HG03575 (cell line): ENCODE measurements around the gene WDR4.
"Not testable (repeated sequence)": the region's sequence is repeated elsewhere in the genome, so short reads cannot be mapped to it uniquely, and the experiment has no call there.

Source experiments
- ATAC-seq: cut with Tn5 transposase; IDR thresholded peaks from one replicate; pipeline ENCODE4 v1.9.1; 2021; ENCODE audit not compliant: unreplicated experiment, insufficient number of reproducible peaks, low FRiP score; ENCODE audit errors: extremely low read depth

The WDR4 gene

GRCh38 chr21:42830456-42831455 is 48.6 kb downstream of the WDR4 start:
- no peak for ATAC-seq

- ATAC-seq: no peak
Observed at GRCh38 chr21:42829954-42830353, 49.4 kb downstream of the WDR4 start.

GRCh38 chr21:42829417-42829816 is 49.9 kb downstream of the WDR4 start:
- ATAC-seq: no peak

- no peak for ATAC-seq
Observed at GRCh38 chr21:42827588-42827987, 51.8 kb downstream of the WDR4 start.

DNA sequence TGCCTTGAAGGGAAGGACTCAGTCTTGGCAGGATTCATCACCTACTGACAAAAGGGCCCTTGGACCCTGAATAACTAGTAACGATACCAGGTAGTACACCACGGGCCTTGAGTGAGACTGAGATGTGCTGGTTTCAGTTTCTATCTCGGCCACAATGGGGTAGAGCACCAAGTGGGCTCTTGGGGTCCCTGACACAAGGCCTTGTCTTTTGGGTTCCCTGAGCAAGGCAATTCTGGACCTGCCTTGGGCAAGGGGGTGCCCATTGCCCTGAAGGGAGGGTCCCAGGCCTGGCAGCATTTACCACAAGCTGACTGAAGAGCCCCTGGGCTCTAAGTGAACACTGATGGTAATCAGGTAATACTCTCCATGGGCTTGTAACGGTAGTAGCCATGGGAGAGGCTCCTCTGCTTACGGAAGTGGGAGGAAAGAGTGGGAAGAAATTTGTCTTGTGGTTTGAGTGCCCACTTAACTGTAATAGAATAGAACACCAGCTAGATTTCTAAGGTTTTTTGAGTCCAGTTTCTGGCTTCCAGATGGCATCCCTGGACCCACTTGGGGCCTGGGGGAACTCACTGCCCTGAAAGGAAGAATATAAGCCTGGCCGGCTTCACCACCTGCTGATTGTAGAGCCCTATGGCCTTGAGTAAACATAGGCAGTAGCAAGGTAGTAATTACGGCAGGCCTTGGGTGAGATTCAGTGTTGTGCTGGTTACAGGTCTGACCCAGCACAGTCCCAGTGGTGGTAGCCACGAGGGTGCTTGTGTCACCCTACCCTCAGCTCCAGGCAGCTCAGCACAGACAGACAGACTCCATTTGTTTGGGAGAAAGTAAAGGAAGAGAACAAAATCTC is 58.5 kb downstream of the WDR4 start:
- ATAC-seq: no peak

GRCh38 chr21:42819861-42820615 is 59.3 kb downstream of the WDR4 start:
- ATAC-seq: no peak

GRCh38 chr21:42818328-42818749 is 61.0 kb downstream of the WDR4 start:
- ATAC-seq: no peak

DNA sequence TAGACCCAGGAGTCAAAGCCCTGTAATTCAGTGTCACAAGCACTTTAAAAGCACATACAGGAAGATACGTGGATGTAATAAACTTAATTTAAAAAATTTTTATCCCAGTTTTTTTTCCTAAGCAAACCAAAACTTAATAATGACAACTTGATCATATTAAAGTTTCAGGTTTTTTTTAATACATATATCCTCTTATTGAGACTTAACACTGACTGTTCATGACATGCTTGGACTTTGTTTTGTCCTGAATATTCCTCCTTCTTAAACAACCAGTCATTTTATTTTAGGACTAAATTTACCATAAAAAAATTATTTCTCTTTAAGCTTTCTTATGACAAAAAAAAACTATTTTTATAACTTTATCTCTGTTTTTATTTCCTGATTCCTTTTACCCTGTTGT is 64.1 kb downstream of the WDR4 start:
- ATAC-seq: no peak

DNA sequence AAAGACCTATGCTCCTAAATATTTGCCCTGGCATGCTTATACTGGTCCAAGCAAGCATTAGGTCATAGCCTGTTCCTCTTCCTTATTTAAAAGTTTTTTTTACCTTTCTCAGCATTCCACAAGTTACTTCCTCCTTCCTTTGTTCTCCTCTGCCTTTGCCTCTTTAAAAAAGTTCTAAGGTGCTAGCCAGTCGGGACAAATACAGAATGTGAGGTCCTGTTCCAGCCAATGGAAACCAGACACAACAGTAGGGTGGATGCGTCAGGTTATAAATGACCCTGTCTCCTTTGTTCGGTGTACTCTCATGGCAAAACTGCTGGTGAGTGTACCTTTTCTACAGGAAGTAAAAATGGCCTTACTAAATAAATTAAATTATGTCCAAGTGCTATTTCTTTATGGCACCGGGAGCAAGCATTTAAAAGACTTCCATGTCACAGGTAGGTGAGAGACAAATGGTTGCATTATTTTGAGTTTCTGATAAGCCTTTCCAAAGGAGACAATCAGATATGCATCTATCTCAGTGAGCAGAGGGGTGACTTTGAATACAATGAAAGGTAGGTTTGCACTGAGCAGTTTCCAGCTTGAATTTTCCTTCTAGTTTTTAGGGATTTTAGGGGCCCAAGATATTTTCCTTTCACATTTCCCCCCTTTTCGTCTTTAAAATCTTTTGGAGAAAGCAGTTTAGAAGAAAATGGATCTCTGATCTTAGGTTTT is 66.7 kb downstream of the WDR4 start:
- not testable (repeated sequence) for ATAC-seq

GRCh38 chr21:42811960-42812359 is 67.4 kb downstream of the WDR4 start:
- ATAC-seq: no peak

DNA sequence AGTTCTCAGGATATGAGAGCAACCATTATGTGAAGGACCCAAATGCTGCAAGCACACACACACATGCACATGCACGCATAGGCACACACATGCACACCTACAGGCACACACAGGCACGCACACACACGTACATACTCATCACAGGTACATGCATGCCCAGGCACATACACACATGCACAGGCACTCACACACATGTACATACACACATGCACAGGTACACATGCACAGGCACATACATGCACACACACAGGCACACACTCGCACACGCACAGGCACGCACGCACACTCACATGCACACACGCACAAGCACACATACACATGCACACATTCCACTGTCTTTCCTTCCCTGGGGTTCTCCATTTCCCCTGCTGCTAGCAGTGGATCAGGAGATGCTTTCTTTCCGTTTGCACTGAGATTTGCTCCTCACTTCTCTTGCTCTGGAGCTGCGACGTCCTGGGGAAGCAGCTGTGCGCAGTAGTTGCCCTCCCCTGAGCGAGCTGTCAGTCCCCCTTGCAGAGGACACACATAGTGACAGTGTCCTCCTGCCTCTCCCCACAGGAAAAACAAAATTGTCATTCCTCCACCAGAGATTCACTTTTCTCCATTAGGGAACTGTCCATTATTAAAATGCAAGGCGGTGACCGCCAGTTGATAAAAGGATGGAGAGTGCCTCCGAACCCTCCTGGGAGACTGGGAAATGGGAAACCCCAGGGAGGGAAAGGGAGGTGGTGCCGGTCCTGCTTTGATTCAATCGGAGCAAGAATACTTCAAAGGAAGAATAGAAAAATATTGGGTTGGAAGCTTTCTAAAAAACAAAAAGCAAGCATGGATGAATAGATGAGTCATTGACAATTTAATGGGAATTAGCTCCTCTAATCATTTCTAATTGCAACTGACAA is 69.5 kb downstream of the WDR4 start:
- no peak for ATAC-seq

GRCh38 chr21:42809171-42809570 is 70.2 kb downstream of the WDR4 start:
- no peak for ATAC-seq

DNA sequence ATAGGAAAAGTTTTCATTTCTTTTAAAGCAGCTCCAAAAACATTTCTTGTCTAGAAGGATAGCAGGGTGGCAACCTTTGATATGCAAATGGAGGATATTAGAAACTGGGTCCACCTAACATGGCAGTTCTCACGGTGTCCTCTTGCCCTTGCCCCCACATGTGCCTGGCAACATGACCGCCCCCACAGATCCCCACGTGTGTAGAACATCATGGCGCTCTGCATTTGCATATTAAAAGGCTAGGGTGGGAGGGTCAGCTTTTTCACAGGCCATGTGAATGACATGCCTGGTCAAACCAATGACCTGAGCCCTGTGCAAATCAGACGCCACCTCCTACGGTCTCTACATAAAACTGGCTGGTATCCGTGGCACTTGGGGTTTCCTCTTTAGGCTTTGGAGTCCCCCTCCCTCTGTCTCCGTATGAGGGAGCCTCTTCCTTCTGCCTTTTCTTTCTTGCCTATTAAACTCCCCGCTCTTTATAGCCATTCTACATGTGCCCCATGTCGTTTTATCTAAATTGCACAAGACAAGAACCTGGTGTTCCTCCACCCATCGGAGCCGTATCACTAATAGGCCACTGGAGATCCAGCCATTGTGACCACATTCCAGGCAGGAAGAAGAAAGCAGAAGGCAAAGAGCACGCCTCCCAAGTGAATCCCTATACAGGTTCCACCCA is 71.3 kb downstream of the WDR4 start:
- ATAC-seq: no peak

GRCh38 chr21:42807293-42807895 is 71.9 kb downstream of the WDR4 start:
- not testable (repeated sequence) for ATAC-seq

DNA sequence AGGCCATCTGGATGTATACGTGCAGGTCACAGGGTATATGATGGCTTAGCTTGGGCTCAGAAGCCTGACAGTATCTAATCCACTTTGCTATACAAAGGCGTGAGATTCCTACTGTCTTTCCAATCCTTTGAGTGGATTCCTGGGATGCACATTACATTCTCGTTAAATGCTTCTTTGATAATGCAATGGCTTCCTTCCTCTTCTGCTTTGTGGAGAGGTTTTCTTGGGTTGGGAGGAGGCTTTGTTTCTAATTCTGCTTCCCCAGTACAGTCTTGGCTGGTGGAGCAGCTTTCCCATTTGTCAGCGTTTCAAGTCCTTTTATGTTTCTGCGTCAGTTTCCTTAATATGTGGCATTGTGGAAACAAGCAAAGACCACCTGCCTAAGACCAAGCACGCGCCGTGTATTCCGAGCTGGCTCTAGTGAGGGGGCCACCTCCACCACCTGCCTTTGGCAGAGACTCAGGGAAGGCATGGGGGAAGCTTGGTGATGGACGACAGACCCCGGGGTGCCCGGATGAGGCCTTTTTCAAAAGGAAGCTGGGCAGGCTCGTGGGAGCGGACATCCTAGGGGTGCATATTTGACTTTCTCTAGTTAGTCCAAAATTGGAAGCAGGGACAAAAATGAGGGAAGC is 72.7 kb downstream of the WDR4 start:
- no peak for ATAC-seq

GRCh38 chr21:42801616-42802015 is 77.7 kb downstream of the WDR4 start:
- not testable (repeated sequence) for ATAC-seq
